Sciatic nerve (tissue), 2 donors: ENCODE data around the gene BUD23. TPM values are rescaled to one million over a fixed set of nuclear protein-coding genes. Genes with fewer than 3 reads are reported as not detected.
"Not testable (repeated sequence)": the region's sequence is repeated elsewhere in the genome, so short reads cannot be mapped to it uniquely, and the experiment has no call there.

ENCODE experiments used
- ATAC-seq: fragments of 200-7000 bp; cut with Tn5 transposase; one replicate; pipeline ENCODE4 v1.9.1; 2020; ENCODE audit warnings: mild to moderate bottlenecking, moderate library complexity
- DNase-seq: peaks from one replicate; pipeline ENCODE4 v3.0.0-alpha.2; 2020; ENCODE audit warnings: low spot score
- intact Hi-C: fragments of 100-400 bp; cut with DNase I; formaldehyde crosslinking; loops from one replicate; pipeline ENCODE4 v1.14.2; 2022
- total RNA-seq: library from RNA; stranded (reverse); fragmentation: NEBNext Ultra II Directional; extraction: Animal tissue kit (Norgen Biotek cat#: 25700); gene quantifications from one replicate; pipeline ENCODE4 v1.2.1, GENCODE V29; 2021
- donor health status: DM: no; HTN: no; CAD: no.
- donor health status: DM: no; HTN: no; CAD: no.

Gene BUD23
- total RNA-seq, 1 donor from 2014 or later = 47.4 TPM

DNA sequence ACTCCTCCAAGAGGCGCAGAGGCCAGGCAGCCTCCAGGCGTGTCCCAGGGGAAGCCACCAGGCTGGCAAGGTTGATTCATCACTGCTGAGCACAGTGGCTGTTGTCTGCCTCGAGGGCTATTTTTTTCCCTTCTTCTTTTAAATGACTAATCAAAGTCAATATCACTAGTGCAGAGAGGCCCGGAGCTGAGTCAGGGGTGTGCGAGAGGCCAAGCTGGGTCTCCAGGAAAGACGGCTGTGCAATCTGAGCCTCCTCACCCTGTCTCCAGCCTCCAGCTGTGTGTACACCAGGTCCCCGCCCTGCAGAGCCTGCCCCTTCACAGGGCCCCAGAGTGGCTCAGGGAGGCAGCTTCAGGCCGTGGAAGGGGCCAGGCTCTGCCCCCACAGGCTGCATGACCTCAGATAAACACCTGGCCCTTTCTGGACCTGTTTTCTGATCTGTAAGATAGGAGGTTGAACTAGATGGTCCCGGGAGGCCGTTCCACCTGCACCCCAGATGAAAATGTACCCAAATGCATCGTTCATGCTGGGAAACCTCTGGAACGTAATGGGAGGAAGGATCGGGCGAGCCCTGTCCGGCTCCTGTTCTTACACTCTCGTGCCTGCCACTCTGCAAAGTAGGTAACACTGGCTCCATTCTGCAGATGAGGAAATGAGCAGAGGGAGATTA lies 32.4 kb downstream of the BUD23 start:
- DNase-seq (no peak), ATAC-seq (no peak)
- intact Hi-C loops = no loop called here

DNA sequence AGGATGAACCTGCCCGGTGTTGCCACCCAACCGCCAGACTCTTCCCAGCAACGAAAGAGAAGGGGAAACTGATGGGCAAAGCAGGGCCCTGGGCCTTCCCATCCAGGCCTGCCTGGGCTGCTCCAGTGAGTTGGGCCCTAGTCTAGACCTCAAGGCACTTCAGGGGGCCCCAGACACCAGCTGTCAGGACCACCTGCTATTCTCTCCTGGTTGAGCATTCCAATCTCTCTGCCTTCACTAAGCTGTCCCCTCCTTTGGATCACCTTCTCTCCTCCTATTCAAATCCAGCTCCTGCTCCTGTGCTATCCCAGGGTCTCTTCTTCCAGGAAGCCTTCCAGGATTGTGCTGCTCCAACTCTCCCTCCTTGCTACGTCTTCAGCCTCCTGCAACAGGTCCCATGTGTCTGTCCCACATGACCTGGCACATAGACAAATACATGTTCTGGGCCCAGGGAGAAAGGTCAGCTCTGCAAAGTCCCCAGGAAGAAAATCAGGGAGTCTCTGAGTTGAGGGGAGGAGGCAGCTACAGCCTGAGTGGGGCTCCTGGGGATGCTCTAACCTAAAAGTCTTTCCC lies 33.0 kb downstream of the BUD23 start:
- ATAC-seq = no peak
- DNase-seq = no peak
- intact Hi-C loops = no loop called here

DNA sequence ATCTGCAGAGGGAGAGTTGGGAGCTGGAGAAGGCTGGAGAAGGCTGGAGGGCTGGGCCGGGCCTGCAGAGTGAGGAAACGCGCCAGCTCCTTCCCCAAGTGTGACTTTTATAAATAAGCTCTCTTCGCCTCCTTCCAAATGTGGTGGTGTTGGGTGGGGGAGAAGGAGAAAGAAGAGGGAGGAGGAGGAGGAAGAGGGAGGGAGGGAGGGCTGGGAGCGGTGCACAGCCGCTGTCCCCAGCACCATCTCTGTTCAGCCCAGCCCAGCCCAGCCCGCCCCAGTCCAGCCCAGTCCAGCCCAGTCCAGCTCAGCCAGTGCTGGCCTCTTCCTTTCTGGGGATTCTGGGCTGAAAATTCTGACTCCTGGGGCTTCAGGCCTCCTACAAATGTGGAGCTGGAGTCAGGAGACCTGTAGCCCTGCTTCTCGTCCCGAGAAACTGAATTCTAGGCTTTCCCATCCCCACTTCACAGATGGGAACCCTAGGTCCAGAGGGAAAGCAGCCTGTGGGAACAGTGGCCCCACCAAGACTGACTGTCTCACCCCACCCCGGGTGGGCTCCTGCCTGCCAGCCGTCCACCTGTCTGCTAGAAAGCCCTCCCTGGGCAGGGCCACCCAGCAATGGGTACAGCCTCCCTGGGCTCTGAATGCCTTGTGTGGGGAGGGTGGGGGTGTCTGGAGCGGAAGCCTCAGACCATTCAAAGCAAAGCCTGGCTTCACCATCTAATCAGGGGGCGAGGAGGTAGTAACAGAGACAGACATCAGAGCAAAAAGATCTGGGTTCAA lies 33.8 kb downstream of the BUD23 start:
- intact Hi-C loops = no loop called here
- DNase-seq (no peak), ATAC-seq (peak; percentile 20)

DNA sequence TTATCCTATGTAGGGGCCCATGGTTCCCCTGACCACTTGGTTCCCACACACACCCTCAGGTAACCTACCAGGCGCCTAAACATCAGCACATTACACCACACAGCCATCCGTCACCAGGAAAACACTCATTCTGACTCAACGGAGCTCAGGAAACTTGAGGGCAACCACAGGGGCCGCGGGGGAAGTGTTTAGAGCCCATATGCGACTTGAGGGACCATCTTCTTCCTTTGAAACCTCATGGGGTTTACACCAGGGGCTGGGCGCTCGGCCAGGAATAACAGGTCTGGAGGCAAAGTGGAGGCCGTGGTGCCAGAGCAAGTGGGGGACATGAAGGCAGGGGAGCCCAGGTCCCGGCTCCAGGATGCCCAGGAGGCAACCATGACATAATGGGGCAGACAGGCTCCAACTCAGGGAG lies 34.6 kb downstream of the BUD23 start:
- ATAC-seq = no peak
- no peak for DNase-seq
- intact Hi-C loops = no loop called here

DNA sequence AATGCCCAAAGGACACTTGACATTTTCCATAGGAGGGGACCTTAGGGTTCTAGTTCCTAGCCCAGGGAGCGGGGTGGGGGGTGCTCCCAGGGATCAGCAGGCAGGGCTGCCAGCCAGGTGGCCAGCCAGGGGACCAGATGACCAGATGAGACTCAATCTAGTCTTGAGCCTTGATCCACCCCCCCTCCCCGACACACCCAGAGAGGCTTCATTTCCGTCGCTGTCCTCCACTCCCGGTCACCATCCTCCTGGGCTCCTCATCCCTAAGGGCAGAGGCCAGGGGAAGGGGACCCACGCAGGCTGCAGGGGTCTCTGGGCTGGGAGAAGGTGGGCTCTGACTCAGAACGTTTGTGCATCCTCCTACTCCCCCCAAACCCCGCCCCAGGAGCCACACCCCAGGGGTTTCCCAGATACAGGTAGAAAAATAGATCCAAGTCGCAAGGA lies 35.1 kb downstream of the BUD23 start:
- intact Hi-C loops = no loop called here
- no peak for ATAC-seq

DNA sequence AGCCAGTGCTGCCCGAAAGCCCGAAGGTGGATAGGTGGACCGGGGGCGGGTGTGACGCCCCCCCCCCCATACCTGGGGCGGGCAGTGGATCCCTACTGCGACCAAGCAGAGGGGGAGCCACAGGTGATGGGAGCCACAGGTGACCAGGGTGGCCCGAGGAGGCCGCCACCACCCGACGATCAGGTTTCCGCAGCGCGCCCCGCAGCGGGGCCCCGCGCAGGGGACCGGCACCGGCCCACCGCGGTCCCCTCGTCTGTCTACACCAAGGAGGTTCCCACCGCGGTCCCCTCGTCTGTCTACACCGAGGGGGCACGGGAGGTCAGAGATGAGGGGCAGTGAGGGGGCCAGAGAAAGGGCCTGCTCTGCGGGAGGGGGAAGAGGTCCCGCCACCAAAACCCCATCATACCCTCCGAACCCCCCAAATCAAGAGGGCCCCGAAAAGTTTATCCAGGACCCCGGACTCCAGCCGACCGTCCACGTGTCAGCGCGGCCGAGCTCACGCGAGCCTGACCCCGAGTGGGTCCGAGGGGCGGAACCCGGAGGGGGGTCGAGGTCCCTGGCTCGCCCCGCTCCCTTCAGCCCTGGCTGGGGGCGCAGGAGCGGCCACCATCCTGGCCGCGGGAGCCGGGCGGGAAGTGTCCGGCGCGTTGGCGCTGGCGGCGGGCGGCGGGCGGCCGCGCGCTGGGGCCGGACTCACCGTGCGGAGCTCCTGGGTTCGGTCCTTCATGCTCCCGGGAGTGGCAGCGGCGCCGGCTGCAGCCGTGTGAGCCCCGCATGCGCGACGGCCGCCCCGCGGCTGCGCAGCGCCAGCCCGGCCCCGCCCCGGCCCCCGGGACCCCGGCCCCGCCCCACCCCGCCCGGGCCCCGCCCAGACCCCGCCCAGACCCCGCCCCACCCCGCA lies 35.8 kb downstream of the BUD23 start, which contains the start of gene STX1A:
TSS of gene STX1A (minus strand) at position 765 of the 901 bp plus-strand sequence. CDS start at position 727, 38 bp downstream.
- ATAC-seq (peak; percentile 63), DNase-seq (peak; percentile 78)
- intact Hi-C loops = no loop called here

More for the DNA sequence above, 35.1 kb downstream of the BUD23 start:
- no peak for DNase-seq

DNA sequence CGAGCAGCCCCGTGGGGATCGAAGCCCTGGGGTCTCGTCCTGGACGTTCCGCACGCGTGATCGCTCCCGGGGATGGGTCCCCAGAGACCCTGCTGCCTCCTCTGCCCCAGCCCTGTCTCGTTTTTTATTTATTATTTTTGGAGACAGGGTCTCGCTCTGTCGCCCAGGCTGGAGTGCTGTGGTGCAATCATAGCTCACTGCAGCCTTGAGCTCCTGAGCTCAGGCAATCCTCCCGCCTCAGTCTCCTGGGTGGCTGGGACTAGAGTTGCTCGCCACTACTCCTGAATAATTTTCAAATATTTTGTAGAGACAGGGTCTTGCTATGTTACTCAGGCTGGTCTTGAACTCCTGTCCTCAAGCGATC lies 36.4 kb downstream of the BUD23 start:
- ATAC-seq = peak; percentile 35
- DNase-seq = no peak
- intact Hi-C loops = no loop called here

DNA sequence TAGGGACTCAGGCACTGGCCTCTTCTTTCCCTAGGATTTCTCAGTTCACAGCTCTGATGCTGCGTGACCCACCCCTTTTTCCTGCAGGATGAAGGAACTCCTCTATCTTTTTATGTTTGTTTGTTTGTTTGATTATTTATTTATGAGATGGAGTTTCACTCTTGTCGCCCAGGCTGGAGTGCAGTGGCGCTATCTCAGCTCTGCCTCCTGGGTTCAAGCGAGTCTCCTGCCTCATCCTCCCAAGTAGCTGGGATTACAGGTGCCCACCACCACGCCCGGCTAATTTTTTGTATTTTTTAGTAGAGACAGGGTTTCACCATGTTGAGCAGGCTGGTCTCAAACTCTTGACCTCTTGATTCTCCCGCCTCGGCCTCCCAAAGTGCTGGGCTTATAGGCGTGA lies 37.0 kb downstream of the BUD23 start:
- ATAC-seq, intact Hi-C loops, DNase-seq: not testable (repeated sequence)

DNA sequence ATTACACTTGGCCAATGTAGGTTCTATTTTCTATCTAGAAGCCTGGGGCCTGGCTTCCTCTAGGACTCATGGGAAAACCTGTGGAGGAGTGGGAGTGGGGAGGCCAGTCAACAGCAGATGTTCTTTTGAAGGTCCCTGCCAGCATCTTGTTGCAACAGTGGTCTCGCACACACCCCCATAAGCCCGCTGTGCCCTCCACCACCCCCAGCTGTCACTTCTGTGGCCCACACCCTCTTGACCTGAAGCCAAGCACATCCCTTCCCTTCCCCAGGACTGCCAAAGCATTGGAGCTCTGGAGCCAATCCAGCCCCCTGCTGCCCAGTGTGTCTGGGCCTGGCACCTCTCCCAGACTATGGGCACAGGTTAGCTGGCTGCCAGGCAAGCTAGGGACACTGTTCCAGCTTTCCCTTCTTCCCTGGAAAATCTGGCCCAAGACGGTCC lies 38.0 kb downstream of the BUD23 start:
- intact Hi-C loops = no loop called here
- no peak for DNase-seq
- no peak for ATAC-seq

DNA sequence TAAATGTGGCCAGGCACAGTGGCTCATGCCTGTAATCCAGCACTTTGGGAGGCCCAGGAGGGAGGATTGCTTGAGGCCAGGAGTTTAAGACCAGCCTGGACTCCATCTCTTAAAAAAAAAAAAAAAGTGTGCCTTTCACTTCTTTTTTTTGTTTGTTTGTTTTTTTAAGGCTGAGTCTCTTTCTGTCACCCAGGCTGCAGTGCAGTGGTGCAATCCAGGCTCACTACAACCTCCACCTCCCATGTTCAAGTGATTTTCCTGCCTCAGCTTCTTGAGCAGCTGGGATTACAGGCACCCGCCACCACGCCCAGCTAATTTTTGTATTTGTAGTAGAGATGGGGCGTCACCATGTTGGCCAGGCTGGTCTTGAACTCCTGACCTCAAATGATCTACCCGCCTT lies 38.8 kb downstream of the BUD23 start:
- intact Hi-C loops, DNase-seq, ATAC-seq: not testable (repeated sequence)

DNA sequence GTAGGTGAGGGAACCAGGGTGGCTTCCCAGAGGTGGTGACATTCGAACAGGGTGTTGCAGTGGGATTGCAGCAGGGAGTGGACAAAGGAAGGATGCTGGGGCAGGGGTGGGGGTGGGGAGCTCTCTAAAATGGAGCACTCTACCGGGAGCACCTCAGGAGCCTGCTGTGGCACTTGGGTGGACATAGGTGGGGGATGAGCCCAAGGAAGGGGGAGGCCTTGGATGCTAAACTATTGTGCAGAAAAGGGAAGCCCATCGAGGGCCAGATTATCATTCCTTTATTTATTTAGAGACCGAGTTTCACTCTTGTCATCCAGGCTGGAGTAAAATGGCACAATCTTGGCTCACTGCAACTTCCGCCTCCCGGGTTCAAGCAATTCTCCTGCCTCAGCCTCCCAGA lies 39.4 kb downstream of the BUD23 start:
- intact Hi-C loops = no loop called here
- no peak for ATAC-seq
- DNase-seq = no peak

DNA sequence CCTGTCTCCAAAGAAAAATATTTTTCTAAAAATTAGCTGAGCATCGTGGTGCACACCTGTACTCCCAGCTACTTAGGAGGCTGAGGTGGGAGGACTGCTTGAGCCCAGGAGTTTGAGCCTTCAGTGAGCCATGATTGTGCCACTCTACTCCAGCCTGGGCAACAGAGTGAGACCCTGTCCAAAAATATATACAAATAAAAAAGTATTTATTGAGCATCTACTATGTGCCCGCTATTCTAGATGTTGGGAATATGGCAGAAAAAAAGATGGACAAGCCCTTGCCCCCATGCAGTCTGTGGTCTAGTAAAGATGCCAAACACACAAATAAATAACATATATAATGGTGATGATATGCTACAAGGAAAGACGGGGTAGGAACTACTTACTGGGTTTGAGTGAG lies 40.4 kb downstream of the BUD23 start:
- intact Hi-C loops = no loop called here
- ATAC-seq = no peak
- DNase-seq = no peak

DNA sequence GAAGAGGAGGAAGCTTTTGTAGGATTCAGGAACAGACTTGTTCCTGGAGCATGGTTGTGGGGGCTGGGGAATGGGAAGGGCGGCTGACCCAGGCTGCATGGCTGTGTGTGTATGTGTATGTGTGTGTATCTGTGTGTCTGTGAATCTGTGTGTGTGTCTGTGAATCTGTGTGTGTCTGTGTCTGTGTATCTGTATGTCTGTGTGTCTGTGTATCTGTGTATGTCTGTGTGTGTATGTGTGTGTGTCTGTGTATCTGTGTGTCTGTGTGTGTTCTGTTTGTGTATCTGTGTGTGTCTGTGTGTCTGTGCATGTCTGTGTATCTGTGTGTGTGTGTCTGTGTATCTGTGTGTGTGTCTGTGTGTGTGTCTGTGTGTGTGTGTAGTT lies 42.7 kb downstream of the BUD23 start:
- no peak for ATAC-seq
- no peak for DNase-seq
- intact Hi-C loops = loop anchor here (5.0 kb wide), 1 partner anchor 119 kb away; no protein-coding TSS in a partner anchor

DNA sequence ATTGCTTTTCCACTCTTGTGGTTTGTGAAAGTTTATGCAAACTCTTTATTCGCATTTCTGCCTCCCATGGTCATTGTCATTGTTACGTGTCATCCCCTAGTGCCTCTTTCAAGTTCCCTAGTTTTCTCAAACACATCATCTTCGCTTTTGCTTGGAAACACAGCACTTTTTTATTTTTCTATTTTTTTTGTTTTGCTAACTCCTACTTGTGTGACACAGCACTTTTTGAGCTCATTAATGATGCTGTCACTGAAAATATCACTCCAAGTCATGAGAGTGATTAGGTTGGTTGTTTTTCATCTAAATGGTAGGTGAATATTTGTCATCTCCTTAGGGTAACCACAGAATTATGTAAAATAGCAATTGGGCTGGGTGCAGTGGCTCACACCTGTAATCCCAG lies 44.6 kb downstream of the BUD23 start:
- intact Hi-C loops = loop anchor here (5.0 kb wide), 1 partner anchor 121 kb away; no protein-coding TSS in a partner anchor
- no peak for ATAC-seq
- no peak for DNase-seq

DNA sequence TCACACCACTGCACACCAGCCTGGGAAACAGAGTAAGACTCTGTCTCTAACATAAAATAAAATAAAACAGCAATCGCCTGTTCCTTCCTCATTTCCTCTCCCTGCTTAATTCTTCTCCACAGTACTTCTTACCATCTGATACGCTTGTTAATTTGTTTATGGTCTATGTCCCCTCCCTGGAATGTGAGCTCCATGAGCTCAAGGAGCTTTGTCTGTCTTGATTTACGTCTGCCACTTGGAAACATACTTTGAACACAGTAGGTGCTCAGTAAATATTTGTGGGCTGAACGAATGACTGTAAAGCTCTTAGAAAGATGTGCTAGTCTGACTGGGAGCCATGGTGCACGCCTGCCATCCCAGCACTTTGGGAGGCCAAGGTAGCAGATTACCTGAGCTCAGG lies 45.2 kb downstream of the BUD23 start:
- no peak for DNase-seq
- intact Hi-C loops = loop anchor here (5.0 kb wide), 1 partner anchor 121 kb away; no protein-coding TSS in a partner anchor
- ATAC-seq = no peak

DNA sequence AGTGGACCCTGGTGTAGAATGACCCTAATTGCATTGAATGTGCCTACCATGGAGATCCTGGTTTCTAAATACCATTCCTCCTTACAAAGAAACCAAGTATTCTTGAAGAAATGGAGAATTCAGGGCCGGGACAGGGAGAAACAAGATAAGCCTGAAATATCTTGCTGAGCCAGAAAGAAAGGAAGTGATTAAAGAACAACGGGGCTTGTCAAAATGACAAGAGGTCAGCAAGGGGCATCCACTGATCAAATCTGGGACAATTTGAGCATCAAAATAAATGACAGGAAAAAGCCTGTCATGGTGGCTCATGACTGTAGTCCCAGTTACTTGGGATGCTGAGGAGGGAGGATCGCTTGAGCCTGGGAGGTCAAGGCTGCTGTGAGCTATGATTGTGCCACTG lies 47.1 kb downstream of the BUD23 start:
- ATAC-seq (no peak), DNase-seq (no peak)
- intact Hi-C loops = loop anchor here (10.0 kb wide), 1 partner anchor 66 kb away; the partner anchor contains the start of gene VPS37D

DNA sequence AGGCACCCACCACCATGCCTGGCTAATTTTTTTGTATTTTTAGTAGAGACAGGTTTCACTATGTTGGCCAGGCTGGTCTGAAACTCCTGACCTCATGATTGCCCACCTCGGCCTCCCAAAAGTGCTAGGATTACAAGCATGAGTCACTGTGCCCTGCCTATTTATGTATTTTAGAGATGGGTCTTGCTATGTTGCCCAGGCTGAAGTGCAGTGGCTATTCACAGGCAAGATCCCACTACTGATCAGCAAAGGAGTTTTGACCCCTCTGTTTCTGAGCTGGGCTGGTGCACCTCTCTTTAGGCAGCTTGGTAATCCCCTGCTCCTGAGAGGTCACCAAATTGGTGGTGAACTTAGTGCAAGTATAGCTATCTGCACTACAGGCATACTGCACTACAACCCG lies 49.0 kb downstream of the BUD23 start:
- intact Hi-C loops = loop anchor here (10.0 kb wide), 1 partner anchor 68 kb away; the partner anchor contains the start of gene VPS37D
- DNase-seq = no peak

DNA sequence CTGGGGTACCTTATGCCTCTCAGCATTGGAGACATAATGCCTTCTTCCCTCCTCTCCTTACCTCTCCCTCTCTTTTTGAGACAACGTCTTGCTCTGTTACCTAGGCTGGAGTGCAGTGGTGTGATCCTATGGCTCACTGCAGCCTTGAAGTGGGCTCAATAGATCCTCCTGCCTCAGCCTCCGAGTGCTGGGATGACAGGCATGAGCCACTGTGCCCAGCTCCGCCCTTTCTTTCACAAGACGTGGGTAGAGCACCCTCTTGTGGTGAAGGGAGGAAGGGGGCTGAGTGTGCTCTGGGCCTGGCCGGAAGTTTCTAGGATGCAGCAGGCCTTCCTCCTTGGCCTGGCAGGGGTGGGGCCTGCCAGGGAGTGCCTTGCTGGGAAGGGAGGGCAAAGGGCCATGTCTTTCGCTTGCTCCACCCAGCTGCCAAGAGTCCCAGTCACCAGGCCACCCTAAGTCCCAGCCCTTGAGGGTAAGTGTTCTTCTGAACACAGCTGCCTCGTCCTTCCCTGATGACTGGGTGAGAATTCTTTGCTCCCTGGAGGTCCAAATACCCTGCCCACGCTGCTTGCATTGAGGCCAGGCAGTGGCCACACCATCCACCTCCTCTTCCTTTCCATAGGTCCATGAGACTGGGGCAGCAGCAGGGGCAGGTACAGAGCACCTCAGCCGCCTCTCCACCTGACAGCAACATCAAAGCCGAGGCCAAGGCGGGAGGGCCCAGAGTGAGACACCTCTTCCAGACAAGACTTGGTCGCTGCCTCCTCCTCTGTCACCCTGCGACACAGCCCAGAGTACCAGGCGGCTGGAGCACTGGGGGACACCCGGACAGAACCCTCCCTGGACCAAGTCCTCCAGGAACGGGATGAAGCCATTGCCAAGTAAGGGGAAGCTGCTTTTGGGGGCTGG lies 51.5 kb downstream of the BUD23 start:
- ATAC-seq = peak; percentile 34
- DNase-seq = peak; percentile 79

More for the DNA sequence above, 49.0 kb downstream of the BUD23 start:
- no peak for ATAC-seq

More for the DNA sequence above, 51.5 kb downstream of the BUD23 start:
- intact Hi-C loops = loop anchor here (10.0 kb wide), 1 partner anchor 70 kb away; the partner anchor contains the start of gene VPS37D
